HL-60 (cell line): ENCODE data around the gene ZRANB3.
"Not testable (repeated sequence)": the region's sequence is repeated elsewhere in the genome, so short reads cannot be mapped to it uniquely, and the experiment has no call there.

Source experiments
- GABPA ChIP-seq: IDR thresholded peaks from 2 replicates; pipeline ENCODE4 v1.6.1; 2012; ENCODE audit warnings: low read depth
- POLR2AphosphoS5 ChIP-seq: IDR thresholded peaks from 2 replicates; pipeline ENCODE4 v1.6.1; 2012; ENCODE audit warnings: low read depth

- TF ChIP-seq POLR2AphosphoS5, GABPA: not testable (repeated sequence)
Observed at GRCh38 chr2:135396259-135396658, 134.8 kb downstream of the ZRANB3 start.
